Stimulated activated CD8-positive, alpha-beta memory T cell treated with anti-CD3 and anti-CD28 coated beads, Interleukin-7, amount 100 ng/mL, for 4 hours (primary cell): ENCODE data around the gene NFIC.
"Not testable (repeated sequence)": the region's sequence is repeated elsewhere in the genome, so short reads cannot be mapped to it uniquely, and the experiment has no call there.

ENCODE experiments used
- DNase-seq, 2 donors: peaks; one replicate each; pipeline ENCODE4 v3.0.0-alpha.2; 2020; ENCODE audit warnings: low read depth in 2 of 2

Gene NFIC

GRCh38 chr19:3398114-3398899 lies 31.9 kb downstream of the NFIC start:
- no peak for DNase-seq

- DNase-seq, result no peak
Measured at GRCh38 chr19:3398900-3399278, 32.5 kb downstream of the NFIC start.

GRCh38 chr19:3399311-3399710 lies 32.9 kb downstream of the NFIC start:
- not testable (repeated sequence) for DNase-seq

- no peak for DNase-seq
Measured at GRCh38 chr19:3401004-3401768, 34.8 kb downstream of the NFIC start.

GRCh38 chr19:3402631-3403443 lies 36.5 kb downstream of the NFIC start:
- DNase-seq, result no peak

GRCh38 chr19:3403489-3404323 lies 37.3 kb downstream of the NFIC start:
- no peak for DNase-seq

- DNase-seq, result no peak
Measured at GRCh38 chr19:3404324-3405260, 38.2 kb downstream of the NFIC start.

GRCh38 chr19:3405261-3405653 lies 38.9 kb downstream of the NFIC start:
- no peak for DNase-seq

GRCh38 chr19:3406571-3407111 lies 40.3 kb downstream of the NFIC start:
- no peak for DNase-seq

GRCh38 chr19:3407556-3408516 lies 41.5 kb downstream of the NFIC start:
- no peak for DNase-seq

- DNase-seq, result no peak
Measured at GRCh38 chr19:3408996-3409345, 42.6 kb downstream of the NFIC start.

GRCh38 chr19:3409346-3410064 lies 43.1 kb downstream of the NFIC start:
- DNase-seq, result no peak

GRCh38 chr19:3411636-3412035 lies 45.3 kb downstream of the NFIC start:
- DNase-seq, result no peak

GRCh38 chr19:3412066-3412465 lies 45.7 kb downstream of the NFIC start:
- no peak for DNase-seq

- no peak for DNase-seq
Measured at GRCh38 chr19:3413796-3414327, 47.5 kb downstream of the NFIC start.

GRCh38 chr19:3415695-3416094 lies 49.3 kb downstream of the NFIC start:
- DNase-seq, result no peak

GRCh38 chr19:3420244-3420755 lies 53.9 kb downstream of the NFIC start:
- no peak for DNase-seq
